Peyer's patch (tissue), 4 donors: ENCODE measurements around the gene DSCAML1.

Source experiments
- POLR2A ChIP-seq, 2 donors: fragments of 450-650 bp; IDR thresholded peaks; one replicate each; pipeline ENCODE4 v1.5.1; 2017; ENCODE audit warnings: antibody characterized with exemption in 2 of 2, mild to moderate bottlenecking in 2 of 2, moderate library complexity in 2 of 2
- TF ChIP-seq, protein P1 (sequence below), 6 experiments: fragments of 450-650 bp in 4 of 6; fragments of 200-600 bp in 2 of 6; sonication (generic) in 1 of 6; IDR thresholded peaks; one replicate each; pipeline ENCODE4 v1.5.1; 2017 to 2019; ENCODE audit warnings: antibody characterized with exemption in 6 of 6, mild to moderate bottlenecking in 3 of 6, moderate library complexity in 1 of 6

DNA sequence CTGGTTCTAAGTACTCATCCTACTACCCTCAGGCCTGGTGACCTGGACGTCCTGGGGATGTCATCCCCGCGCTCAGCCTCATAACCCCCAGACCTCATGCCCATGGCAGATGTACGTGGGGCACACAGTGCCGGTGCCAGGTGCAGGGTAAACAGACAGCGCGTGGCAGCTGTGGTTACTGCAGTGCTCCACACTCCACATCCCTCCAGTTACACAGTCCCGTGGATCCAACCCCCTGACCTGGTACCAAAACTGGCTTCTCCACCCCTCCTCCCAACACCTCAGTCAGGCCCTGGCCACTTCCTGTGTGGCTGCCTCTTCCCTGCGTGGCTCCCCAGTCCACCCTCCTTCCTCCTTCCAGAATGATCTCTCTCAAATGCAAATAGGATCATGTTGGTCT, 95.2 kb downstream of the DSCAML1 start:
- TF ChIP-seq, protein P1, sequence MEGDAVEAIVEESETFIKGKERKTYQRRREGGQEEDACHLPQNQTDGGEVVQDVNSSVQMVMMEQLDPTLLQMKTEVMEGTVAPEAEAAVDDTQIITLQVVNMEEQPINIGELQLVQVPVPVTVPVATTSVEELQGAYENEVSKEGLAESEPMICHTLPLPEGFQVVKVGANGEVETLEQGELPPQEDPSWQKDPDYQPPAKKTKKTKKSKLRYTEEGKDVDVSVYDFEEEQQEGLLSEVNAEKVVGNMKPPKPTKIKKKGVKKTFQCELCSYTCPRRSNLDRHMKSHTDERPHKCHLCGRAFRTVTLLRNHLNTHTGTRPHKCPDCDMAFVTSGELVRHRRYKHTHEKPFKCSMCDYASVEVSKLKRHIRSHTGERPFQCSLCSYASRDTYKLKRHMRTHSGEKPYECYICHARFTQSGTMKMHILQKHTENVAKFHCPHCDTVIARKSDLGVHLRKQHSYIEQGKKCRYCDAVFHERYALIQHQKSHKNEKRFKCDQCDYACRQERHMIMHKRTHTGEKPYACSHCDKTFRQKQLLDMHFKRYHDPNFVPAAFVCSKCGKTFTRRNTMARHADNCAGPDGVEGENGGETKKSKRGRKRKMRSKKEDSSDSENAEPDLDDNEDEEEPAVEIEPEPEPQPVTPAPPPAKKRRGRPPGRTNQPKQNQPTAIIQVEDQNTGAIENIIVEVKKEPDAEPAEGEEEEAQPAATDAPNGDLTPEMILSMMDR (IDR thresholded peaks at IDR 0.05): no peak
- TF ChIP-seq POLR2A (IDR thresholded peaks at IDR 0.05): no peak
